HepG2 (cell line): ENCODE results near the gene NCKIPSD. TPM values are rescaled to one million over a fixed set of nuclear protein-coding genes. Genes with fewer than 3 reads are reported as not detected.
A peak's percentile ranks its signal among the peaks of the same experiment; 100 is the strongest.

Experiments used
- EP300 ChIP-seq, 3 experiments: sonication (generic) in 1 of 3; formaldehyde crosslinking in 1 of 3; IDR thresholded peaks; 2 replicates each; pipeline versions ENCODE4 v1.5.1 to v1.6.1; 2011 to 2020; ENCODE audit warnings: low read depth in 2 of 3, low read length in 2 of 3, borderline replicate concordance in 1 of 3, improper control_type of control experiment in 1 of 3, mild to moderate bottlenecking in 1 of 3, missing genetic modification reagents in 1 of 3, moderate library complexity in 1 of 3
- RXRA ChIP-seq: sonication (generic); formaldehyde crosslinking; IDR thresholded peaks from 2 replicates; pipeline ENCODE4 v1.5.1; 2020; ENCODE audit warnings: missing genetic modification reagents
- SKI ChIP-seq: fragments of 450-650 bp; IDR thresholded peaks from one replicate; pipeline ENCODE4 v1.6.1; 2018; ENCODE audit warnings: mild to moderate bottlenecking; ENCODE audit not compliant: partially characterized antibody
- SNAI1 ChIP-seq: sonication (generic); formaldehyde crosslinking; IDR thresholded peaks from 2 replicates; pipeline ENCODE4 v1.5.0; 2020; ENCODE audit warnings: mild to moderate bottlenecking, missing genetic modification reagents, borderline replicate concordance
- STAT6 ChIP-seq: sonication (generic); formaldehyde crosslinking; IDR thresholded peaks from 2 replicates; pipeline ENCODE4 v1.4.0; 2020; ENCODE audit warnings: missing genetic modification reagents, mild to moderate bottlenecking, borderline replicate concordance
- TARDBP ChIP-seq: sonication (generic); formaldehyde crosslinking; IDR thresholded peaks from 2 replicates; pipeline ENCODE4 v1.8.0; 2022; ENCODE audit warnings: mild to moderate bottlenecking, missing genetic modification reagents
- TFDP2 ChIP-seq: sonication (generic); formaldehyde crosslinking; IDR thresholded peaks from 2 replicates; pipeline ENCODE4 v1.4.0; 2020; ENCODE audit warnings: missing genetic modification reagents
- ZBTB44 ChIP-seq: sonication (generic); formaldehyde crosslinking; IDR thresholded peaks from 2 replicates; pipeline ENCODE4 v1.4.0; 2020; ENCODE audit warnings: missing genetic modification reagents
- ZNF276 ChIP-seq: sonication (generic); formaldehyde crosslinking; IDR thresholded peaks from 2 replicates; pipeline ENCODE4 v1.4.0; 2020; ENCODE audit warnings: mild to moderate bottlenecking, low read depth, missing genetic modification reagents
- ZNF280D ChIP-seq: sonication (generic); formaldehyde crosslinking; IDR thresholded peaks from 2 replicates; pipeline ENCODE4 v1.5.1; 2020; ENCODE audit warnings: mild to moderate bottlenecking, missing genetic modification reagents
- ZNF740 ChIP-seq: sonication (generic); formaldehyde crosslinking; IDR thresholded peaks from 2 replicates; pipeline ENCODE4 v1.4.0; 2020; ENCODE audit warnings: missing genetic modification reagents
- ZNF761 ChIP-seq: sonication (generic); formaldehyde crosslinking; conservative IDR thresholded peaks from 2 replicates; pipeline ENCODE4 v1.4.0; 2020; ENCODE audit warnings: mild to moderate bottlenecking, missing genetic modification reagents
- ZNF781 ChIP-seq: sonication (generic); formaldehyde crosslinking; IDR thresholded peaks from 2 replicates; pipeline ENCODE4 v1.5.1; 2020; ENCODE audit warnings: borderline replicate concordance, mild to moderate bottlenecking, missing genetic modification reagents; ENCODE audit errors: not compliant biosample characterization
- polyA plus RNA-seq, 8 experiments: library from polyadenylated mRNA; depleted of rRNA in 3 of 8; stranded (reverse) in 7 of 8; unstranded in 1 of 8; fragments of >200 nt; fragmentation: Illumina TruSeq in 4 of 8; extraction: Trizol in 4 of 8; gene quantifications; 2 replicates each; pipeline versions ENCODE4 v1.2.1 to v1.2.3, GENCODE V29; 2011 to 2016; ENCODE audit warnings: low read depth in 4 of 8, missing spikeins in 1 of 8, mixed read lengths in 1 of 8; ENCODE audit not compliant: insufficient read depth in 1 of 8
- total RNA-seq, 5 experiments: library from RNA; depleted of rRNA; stranded (reverse); fragments of >200 nt; fragmentation: Illumina TruSeq; extraction: Trizol; gene quantifications; 2 replicates each; pipeline ENCODE4 v1.2.3, GENCODE V29; 2016; ENCODE audit warnings: low read depth in 1 of 5

The NCKIPSD gene
- total and polyA plus RNA-seq, 2 of the 13 experiments (the other 11 are each of a cell fraction or from before 2014, with no cell fraction given), result 13.5 to 35.2 TPM

GRCh38 chr3:48663489-48664312 lies 22.0 kb downstream of the NCKIPSD start (continued):
- TF ChIP-seq ZNF761 (no peak), EP300 (IDR thresholded peaks at IDR 0.05; ENCODE audit: low read depth in 2 of 2, low read length in 2 of 2) (peak in 1 of 2 experiments; percentile 63; a peak in 3 of 4 replicates), EP300 (CRISPR knock-in tag; IDR thresholded peaks at IDR 0.05; ENCODE audit: borderline replicate concordance) (no peak; the same call in 1 of the 2 replicates), RXRA (CRISPR knock-in tag) (peak; percentile 74), ZNF280D (peak; percentile 94), SKI (peak; percentile 25), ZNF781 (peak; percentile 38), ZNF276 (no peak), TARDBP (CRISPR knock-in tag) (peak; percentile 77), SNAI1 (CRISPR knock-in tag) (0 out of 2 replicates have a peak, but pooled peaks have one; percentile 20), STAT6 (CRISPR knock-in tag) (no peak; the same call in 1 of the 2 replicates), ZBTB44 (CRISPR knock-in tag) (no peak), ZNF740 (CRISPR knock-in tag) (peak; percentile 86), TFDP2 (CRISPR knock-in tag) (peak; percentile 80)
